UCSD-AML1 (cell line): ENCODE results near the gene PDLIM1.
A peak's percentile ranks its signal among the peaks of the same experiment; 100 is the strongest.

Experiments
- DNase-seq: peaks from one replicate; lab custom pipeline; 2025; ENCODE audit not compliant: unreplicated experiment; lab: John Stamatoyannopoulos, UW

PDLIM1 gene

DNA sequence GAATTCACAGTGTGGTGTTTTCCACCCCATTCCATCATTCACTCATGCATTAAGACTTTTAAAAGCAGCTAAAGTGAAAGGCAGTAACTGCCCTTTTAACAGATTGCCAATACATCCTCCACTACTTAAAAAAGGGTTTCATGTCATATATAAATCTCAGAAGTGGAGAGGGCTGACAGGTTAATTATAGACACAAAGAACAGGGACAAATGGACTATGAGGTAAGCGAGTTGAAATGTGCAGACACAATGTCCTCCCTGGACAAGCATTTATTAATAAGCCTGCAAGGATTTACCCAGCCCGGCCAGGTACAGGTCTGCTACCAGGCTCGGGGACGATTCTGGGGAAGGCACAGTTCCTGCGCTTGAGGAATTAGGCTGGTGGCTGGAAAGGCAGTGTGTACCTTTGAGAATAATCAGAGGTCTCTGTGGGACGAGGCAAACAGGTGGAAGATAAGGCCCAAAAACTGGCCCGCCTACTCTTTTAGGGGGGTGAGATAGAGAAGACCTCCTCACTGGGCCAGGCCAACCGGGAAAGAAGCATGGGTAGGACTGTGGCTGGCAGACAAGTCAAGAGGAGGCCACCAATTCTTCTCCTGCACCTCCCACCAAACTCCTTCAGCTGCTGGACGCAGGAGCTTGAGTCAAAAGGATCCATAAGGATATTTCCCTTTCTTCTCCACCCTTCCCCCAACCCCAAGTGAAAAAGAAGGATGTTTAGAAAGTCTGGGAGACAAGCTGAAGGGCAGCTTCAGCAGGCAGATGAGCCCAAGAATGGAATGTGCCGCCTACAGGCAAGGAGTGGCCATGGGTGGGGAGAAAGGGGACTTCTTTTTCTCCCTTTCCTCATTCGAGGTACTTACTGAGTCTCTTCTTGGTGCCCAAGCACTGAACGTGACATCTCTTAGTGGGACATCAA, 1.5 kb downstream of the PDLIM1 start:
- DNase-seq, result no peak

DNA sequence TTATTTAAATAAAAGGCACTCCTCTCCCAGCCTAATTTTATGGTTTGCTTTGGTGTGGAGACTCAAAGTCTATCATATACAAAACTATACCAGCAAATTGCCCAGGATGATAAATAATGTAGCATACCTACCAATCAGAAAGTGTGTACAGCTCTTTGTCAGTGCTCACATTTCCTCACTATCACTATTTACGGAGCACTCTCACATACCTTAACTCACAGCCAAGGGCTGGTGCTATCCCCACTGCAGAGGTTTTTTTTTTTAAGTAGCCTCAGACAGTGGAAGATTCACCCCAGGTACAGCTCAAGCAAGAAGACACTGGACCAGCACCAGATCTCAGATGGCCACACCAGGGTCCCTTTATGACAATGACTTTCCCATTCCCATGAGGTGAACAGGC, 2.5 kb downstream of the PDLIM1 start:
- DNase-seq, result no peak

DNA sequence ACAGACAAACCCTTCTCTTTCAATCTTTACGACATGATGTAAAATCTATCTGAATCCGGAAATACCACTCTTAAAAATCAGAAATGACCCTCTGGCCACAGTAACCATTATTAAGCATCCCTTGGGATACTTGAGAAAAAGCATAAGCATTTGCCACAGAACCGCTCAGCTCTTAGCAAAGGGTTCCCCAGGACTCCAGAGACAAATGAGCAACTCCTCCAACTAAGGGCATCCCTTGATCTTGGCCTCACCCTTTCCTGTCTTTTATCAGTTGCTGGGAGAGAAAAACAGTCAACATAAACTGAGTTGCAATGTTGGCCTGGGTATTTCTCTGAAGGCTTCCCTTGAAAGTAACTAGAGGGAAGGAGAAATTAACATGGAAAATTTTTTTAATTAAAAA, 3.5 kb downstream of the PDLIM1 start:
- no peak for DNase-seq

DNA sequence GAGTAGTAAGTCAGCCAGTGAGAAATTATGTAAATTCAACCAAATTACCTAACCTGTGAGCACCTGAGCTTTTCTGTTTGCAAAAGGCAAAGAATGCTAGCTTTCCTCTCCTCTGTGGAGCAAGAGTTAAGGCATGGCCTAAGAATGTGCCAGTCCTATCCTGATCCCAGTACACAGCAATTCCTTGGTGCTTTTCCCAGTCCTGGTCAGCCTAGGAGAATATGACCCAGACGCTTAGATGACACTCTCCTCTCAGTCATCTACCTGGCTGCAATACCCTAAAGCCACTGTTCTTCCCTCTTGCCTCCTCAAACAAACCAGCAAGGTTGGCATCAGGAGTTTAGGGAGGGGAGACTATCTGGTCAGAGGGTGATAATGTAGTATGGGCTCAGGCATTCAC, 4.1 kb downstream of the PDLIM1 start:
- no peak for DNase-seq

DNA sequence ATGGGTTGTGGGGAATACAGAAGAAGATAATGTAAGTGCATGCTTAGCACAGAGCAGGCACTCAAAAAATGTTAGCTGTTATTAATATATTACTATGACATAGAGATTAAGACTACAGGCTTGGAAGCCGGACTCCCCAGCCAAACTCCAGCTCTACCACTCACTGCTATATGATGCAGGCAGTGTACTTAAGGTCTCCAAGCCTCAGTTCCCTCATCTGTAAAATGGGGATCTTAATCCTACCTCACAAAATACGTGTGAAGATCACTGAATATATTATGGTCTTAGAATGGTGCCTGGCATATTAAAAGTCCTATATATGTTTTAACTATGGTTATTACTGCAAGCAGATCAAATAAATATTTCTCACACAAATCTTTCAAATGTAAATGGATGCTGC, 5.2 kb downstream of the PDLIM1 start:
- no peak for DNase-seq

DNA sequence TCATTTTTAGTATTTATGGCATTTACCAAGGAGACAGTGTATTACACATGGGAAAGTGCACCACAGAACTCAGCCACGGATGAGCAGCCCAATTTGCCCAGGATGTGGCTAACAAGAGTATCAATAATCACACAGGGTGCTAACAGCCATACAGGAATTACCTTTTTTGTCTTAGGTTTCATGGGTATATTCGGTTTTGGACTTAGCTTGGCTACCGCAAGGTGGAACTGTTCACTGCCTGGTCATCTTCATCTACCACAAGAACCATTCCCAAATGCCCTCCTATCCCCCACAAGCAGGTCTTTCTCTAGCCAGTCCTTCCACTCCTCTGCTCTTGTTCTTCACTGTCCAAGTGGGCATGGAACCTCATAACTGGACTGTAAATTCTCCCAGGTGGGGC, 6.0 kb downstream of the PDLIM1 start:
- no peak for DNase-seq

DNA sequence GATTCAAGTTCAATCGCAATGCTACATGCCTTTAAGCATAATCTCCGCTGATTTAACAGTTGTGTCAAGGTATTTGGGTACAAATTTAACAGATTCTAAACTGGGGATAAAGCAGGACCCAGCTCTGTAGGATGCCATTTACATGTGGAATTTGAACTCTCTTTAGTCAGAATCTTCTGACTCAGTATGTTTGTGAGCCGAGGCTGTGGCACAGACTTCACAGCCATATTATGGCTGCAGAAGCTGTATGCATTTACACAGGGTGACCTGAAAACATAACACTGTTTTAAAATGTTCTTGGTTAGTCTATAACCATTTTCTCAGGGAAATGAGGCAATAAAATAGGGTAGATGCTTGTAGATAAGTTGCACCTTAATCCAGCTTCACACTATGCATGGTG, 8.7 kb downstream of the PDLIM1 start:
- DNase-seq, result no peak

DNA sequence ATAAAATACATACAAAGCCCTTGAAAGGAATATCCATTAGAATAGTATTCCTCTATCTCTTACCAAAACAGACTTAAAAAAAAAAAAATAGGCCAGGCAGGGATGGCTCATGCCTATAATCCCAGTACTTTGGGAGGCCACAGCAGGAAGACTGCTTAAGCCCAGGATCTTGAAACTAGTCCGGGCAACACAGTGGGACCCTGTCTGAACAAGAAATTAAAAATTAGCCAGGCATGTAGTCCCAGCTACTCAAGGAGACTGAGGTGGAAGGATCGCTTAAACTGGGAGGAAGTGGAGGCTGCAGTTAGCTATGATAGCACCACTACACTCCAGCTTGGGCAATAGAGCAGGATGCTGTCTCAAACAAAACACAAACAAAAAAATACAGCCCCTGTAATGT, 9.6 kb downstream of the PDLIM1 start:
- DNase-seq, result no peak

DNA sequence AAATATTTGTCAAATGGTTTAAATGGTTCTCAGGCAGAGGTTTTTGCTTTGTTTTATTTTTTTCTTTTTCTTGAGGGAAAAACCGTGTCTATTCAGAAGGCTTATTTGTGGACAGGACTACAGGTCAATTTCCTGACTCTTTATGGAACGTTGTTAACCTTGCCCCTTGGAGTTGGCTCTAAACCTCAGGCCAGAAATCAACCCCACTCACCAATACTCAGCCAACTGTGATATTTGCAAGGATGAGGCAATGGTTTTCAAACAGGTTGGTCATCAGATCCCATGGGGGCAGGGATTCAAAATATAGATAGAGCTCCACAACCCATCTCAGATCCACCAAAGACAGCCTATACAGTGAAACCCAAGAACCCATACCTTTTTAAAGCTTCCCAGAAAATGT, 10.2 kb downstream of the PDLIM1 start:
- no peak for DNase-seq

DNA sequence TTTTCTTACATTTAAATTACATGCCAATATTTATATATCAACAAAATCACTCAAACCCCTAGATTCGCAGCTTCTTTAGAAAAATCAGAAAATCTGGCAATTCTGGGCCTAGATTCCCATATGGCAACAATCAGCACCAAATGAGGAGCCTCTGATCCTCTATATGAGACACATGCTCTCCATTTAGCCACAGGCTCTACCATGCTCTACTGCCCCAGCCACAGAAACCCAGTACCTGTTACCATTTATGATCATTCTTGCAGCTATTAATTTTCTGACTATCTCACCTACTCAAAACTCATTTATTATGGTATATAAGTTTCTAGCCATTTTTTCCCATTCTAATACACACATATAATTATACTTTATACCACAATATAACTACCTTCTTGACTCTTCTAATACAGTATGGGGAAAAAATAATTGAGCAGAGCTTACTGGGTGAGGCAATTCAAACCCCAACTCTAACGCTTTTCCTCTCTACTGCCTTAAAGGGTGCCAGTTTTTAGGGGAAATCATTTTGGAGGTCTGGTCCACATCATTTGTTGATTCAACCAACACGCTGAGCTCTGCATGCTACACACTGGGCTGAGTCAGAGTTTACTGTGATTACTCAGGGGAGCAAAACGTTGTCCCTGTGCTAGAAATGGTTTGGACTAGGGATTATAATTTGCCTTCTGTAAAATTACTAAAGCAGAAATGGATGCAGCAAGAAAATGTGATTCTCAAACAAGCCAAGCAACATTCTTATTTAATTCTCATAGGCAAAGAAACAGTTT, 11.6 kb downstream of the PDLIM1 start:
- DNase-seq, result no peak

DNA sequence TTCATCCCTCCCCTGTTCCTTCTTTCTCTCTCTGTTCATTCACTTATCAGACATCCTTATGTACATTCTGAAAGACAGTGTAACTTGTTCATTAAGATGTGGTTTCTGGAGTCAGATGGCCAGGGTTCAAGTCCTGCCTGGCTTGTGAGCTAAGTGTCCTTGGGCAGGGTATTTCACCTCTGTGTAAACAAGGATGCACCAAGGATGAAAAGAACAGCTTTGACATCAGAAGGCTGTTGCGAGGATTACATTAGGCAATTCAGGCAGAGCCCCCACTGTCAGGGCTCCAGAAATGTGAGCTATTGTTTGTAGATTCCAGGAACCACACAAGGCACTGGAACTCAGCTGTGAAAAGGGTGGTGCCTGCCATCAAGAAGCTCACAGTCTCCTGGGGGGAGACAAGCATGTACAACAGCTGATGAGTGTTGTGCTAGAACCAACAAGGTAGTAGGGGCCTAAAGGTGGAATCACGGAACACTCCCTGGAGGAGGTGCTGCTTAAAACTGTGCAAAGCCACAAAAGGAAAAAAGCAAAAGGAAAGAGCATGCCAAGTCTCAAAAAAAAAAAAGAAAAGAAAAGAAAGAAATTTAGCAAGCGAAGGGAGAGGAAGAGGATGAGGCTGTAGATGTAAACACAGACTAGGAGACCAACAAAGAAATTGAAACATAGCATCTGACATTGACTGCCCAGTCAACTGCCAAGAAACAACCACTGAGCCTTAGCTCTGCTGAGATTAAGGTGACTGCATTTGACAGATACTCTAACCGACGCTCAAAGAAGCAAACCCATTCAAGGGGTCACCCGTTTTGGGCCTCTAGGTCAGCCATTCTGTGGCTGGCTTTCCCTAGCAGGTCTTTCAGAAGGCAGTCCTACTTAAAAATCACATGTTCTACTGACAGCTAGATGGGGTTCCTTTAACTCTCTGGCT, 12.5 kb downstream of the PDLIM1 start:
- DNase-seq, result no peak

DNA sequence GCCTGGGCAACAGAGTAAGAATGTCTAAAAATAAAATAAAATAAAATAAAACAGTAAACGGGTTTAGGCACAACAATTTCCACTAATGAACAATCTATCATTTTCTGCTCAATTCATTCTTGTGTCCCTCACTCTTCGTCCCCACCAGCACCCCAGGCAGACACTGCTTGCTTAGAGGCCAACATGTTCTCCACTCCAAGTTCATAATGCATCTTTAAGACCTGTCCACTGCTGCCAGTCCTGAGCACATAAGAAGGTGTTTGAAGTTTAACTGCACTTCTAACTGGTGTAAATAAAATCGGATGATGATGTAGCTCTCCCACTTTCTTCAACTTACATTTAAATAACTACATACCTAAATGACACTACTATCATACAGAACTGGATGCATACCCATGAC, 13.2 kb downstream of the PDLIM1 start:
- no peak for DNase-seq

DNA sequence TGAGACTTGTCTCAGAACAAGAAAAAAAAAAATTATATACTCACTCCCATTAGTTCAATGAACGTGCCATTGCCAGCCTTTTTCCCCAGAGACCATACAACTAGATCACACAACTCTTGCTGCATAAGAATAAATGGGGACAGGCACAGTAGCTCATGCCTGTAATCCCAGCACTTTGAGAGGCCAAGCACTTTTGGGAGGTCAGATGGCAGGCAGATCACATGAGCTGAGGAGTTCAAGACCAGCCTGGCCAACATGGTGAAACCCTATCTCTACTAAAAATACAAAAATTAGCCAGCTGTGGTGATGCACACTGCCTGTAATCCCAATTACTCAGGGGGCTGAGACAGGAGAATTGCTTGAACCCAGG, 13.6 kb downstream of the PDLIM1 start:
- no peak for DNase-seq

DNA sequence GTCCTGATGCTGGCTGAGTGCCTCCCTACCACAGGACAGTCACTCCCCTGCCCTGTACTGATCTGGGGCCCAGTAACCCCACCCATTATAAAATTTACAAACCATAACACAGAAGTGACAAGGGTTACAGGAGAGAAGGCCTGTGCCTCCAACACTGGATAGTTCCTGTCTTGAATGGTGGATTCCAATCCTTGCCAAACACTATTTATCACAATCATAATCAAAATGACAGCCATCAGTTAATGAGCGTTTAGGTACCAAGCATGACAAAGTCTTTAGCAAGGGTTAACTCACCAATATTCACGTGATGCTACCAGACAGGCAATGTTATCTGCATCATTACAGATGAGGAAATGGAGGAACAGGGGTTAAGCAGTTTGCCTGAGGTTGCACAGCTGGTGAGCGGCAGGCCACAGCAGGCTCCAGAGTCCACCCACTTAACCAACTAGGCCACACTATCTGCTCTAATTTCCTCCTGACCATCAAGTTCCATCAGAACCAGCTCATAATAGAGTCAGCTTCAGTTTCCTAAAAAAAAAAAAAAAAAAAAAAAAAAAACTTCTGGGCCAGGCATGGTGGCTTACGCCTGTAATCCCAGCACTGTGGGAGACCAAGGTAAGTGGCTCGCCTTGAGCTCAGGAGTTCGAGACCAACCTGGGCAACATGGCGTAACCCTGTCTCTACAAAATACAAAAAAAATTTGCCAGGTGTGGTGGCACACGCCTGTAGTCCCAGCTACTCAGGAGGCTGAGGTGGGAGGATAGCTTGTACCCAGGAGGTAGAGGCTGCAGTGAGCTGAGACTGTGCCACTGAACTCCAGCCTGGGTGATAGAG, 14.2 kb downstream of the PDLIM1 start:
- DNase-seq, result peak; percentile 27

DNA sequence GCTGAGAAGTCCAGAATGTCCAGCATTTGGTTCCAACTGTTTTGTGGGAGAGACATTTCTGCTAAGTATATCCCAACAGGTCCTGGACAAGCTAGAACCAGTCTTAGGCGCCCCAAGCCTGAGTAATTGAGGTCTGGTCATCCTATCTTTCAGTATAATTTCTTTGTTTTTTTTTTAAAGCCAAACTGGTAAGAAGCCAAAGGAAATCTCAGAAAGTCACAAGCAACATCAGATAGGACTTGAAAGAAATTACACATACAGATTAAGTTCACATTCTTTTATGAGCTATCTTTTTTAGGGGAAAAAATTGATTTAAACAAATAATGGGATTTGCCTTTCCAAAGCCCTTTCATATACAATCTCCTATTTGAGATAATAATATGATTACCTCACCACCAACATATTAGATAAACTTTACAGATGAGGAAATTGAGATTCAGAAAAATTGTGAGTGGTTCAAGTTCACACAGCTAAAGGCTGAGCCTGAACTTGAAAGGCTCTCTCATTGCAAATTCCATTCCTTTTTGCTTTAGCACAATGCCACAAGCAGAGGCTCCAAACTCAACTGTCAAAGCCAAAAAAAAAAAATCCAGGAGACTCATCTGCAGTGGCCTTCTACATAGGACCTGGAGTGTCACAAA, 15.0 kb downstream of the PDLIM1 start:
- DNase-seq, result no peak

DNA sequence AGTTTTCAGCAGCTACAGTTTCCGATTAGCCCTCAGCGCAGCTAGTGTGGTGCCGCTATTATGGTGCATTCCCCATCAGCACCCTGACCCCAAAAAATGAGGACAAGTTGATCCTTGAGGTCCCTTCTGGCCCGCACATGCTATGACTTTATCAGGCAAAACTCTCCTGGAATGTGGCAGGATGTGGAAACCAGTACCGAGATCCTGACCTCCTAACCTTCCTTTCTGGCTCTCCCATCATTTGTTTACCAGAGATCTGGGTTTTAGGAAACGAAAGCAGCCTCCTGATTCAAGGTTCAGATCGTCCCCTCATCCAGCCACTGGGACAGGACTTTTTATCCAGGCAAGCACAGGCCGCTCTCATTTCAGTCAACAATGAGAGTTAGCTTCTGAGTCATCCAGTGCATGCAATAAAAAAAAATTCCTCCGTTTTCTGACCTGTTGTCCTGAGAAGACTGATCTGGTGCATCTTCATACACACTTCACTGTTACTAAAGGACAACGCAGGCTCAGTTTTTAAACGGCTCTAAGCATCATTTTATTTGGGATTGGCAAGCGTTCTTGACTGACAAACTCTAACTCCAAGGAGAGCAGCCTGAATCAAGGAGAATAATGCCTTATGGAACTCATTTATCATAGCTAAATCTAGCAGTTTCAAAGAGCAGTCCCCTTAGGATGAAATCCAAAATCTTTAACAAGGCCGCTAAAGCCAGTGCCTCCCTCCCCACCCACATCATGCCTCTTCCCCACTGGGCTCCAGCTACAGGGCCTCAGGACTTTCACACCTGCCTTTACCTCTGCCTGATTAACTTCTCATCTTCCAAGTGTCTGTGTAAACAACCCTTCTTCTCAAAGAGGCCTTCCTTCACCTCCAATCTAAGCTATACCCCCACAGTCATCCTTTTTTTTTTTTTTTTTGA, 17.1 kb downstream of the PDLIM1 start:
- DNase-seq, result no peak

DNA sequence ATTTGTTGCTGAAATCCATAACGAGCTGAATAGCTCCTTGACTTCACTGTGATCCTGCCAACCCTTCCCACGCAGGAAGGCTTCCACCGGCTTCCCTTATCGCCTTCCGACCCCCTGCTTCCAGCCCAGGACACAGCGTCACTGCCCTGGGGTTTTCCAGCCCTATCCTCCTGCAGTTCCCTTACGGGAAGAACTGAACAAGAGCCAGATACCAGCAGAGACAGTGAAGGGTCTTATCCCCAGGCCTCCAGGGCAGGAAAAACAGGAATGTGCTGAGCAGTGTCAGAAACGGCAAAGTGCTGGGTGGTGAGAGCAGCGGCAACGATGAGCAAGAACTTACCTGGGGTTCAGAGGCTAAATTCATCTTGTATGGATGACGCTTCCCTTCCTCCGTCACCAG, 22.4 kb downstream of the PDLIM1 start:
- DNase-seq, result no peak

DNA sequence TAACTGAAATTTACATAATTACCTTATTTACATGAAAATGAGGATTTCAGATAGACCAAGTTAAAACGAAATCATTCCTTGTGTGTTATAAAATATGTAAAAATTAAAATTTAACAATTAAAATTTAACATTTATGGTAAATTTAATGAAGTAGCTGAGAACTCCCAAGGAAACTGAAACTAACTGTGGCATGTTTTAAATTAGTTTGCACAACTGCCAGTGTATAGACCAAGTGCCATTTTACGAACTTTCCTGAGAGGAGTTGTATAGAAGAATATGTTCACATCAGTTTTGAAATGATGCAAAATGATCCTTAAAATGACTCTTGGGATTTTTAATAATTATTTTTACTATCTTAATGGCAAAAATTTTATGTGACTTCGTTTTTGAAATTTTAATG, 23.6 kb downstream of the PDLIM1 start:
- DNase-seq, result no peak

DNA sequence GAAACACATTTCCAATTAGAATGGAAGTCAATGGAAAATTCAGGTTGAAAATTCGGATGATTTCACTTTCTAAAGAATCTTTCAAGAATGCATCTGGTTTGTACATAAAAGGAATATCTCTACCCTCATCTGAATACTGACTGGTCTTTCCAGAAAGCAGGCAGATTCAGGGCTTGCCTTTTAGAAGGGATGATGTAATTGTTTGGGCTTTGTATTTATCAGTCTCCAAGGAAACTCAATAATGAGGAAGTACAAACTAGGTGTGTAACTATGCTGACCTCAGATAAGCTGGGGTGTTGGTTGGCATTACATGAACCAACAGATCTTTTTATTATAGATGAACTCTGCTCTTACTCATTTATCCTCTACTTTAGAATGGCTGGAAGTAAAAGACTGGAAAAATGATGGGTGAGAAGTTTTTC, 24.1 kb downstream of the PDLIM1 start:
- no peak for DNase-seq
